HG03469 (cell line): ENCODE results near the gene MYO5A.

Source experiments
- ATAC-seq: cut with Tn5 transposase; IDR thresholded peaks from one replicate; pipeline ENCODE4 v1.9.1; 2021; ENCODE audit warnings: mild to moderate bottlenecking, moderate library complexity, moderate number of reproducible peaks; ENCODE audit not compliant: unreplicated experiment

The MYO5A gene

DNA sequence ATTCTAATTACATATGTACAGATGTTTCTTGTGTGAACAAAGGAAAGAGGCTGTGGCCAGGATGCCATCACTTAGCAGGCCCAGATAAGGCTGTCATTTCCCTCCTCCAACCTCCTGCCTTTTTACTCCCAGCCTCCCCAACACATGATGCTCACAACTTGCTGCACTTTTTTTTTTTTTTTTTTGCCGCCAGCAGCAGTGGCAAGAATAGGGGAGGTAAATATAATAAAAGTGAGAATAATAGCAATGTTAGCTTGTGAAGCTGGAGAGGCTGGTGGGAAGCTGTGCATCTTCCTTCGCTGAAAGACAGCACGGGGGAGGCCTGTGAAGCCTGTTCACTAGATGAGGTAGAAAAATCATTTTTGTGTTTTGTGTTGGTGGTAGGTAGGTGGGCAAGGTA lies 190.6 kb downstream of the MYO5A start:
- ATAC-seq, result no peak

DNA sequence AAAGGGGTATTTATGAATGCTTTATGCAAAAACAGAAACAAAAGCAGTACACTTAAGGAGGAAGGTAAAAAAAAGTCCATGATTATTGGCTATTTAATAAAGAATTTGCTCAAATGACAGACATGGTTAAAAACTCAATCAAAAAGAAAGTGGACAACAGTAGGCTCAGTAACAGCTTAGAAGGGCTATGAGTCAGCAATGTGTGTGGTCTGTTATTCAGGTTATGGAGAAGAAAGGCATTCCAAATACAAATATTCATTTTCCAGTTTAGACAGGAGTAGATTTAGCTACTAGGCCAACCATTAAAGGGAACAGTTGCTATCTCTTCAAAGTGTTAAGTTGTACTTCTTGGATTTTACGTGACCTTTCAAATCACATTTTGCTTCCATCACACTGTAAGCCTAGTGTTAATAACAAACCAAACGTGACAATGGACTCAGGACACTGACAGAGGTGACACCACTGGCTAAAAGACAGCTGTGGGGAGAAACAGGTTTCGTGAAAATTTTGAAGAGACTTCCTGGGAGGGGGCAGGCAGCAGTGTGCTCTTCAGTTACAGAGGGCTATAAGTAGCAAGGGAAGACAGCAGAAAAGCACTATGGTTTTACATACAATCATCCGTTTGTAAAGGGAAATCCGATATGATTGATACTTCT lies 191.4 kb downstream of the MYO5A start:
- no peak for ATAC-seq

DNA sequence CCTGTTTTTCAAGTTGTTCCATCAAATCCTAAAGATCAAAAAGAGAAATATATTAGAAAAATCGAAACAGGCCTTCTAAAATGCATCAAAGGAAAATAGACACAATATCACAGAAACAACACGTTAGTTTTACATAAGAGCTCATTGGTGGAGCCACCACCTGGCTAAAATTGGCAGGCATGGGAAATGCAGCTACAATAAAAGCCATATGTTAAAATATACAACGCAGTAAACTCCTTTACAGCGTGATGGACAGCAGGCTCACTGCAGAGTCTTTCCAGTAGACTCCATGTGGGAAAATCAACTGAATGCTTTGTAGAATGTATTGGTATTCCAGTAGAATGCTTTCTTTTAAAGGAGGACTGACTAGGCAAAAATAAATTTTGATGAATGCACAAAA lies 192.2 kb downstream of the MYO5A start:
- no peak for ATAC-seq

DNA sequence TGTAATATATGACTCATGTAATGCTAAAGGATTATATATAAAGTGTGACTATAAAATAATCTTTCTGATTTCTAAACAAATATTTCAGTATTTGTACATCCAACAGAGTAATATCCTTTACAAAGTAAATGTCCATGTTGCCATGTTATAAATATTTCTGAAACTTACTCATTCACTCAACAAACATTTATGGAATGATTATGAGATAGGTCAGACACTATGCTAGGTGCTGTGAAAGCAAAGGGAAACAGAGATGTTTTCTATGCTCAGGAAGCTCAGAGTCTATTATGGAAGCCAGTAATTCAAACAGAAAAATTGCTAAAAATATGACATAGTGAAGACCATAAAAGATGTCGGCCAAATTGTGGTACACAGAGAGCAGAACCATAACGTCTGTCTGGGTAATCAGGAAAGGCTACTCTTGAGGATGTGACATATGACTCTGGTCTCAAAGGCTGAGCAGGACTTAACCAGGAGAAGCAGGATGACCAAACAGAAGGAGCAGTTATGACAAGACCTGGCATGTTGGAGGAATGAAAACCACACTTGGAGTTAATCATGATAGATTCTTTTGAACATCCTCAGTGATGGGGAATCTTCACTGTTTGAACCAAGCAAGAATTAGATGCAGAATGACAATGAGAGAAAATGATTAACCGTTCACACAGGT lies 194.1 kb downstream of the MYO5A start:
- ATAC-seq, result no peak

DNA sequence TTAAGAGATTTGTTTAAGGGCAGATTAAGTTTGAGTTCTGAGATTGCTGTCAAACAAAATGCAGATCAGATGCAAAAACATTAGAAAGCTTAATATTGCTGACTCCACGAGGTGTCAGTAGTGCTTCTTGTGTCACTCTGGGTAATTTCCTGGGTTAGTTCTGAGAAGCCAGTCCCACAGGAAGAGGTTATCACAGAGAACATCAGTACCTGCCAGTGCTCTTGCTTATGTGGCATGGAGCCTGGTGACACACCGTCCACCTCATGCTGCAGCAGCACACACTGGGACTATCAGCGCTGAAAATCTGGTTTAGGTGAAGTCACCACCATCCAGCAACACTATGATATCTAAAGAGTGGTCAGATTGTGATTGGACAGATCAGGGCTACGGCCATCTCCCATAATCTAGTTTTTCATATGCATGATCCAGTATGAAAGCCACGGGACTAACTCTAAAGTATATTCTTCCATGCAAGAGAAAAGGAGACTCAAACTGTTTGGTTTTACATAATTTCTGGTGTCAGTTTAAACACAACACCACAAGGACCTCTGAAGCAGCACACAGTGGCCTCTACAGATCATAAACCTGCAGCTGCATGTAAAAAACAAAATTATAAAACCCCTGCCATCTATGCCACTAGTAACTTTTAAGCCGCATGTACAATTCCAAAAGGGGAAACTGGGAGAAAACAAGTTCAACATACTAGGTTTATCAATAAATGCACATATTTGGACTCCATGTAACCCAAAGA lies 197.0 kb downstream of the MYO5A start:
- ATAC-seq, result peak; percentile 74

DNA sequence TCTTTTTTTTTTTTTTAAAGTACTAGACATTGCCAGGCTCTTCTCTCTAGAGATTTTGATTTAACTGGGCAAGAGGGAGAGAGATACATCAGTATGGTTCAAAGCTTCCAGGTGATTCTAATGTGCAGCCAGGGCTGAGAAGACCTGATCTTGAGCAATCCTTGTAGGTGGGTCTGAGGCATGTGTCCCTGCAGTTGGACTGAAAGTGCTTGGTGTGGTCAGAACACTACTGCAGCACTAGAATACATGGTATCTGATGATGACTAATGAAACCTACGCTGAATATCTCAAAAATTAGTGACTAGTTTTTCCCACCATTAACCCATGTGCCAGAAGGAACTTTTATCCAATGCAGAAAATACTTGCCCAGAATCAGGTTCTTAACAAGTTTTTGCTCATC lies 198.7 kb downstream of the MYO5A start:
- no peak for ATAC-seq

DNA sequence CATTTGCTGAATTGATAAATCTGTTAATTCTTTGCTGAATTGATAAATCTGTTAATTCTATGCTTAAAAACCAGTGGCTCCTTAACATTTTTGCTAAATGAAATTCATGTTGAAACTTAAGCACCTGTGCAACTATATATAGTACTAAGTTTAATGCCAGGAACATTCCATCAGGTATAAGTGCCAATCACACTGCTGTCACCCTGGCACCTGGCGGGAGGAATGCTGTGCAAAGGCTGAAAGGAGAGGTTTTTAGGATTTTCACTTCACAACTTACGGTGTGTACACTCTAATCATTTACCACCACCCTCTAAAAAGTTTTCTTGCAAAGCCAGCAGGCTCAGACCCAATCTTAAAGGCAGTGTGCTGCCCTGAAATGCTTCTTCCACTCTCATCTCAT lies 199.5 kb downstream of the MYO5A start:
- no peak for ATAC-seq

DNA sequence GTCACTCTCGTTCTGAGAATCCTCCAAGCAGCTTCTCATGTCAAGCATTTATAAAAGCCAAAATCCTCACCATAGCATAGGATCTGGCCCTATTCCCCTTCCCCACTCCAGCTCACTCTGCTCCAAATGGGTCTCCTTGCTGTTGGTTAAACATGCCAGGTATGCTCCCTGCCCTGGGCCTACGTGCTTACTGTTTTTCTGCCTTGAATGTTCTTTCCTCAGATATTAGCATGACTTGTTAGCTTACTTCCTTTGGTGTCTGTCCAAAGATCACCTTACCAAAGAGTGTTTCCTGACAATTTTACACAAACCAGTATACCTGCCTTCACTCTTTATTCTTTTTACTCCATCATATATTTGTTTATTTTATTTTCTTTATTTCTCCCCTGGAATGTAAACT lies 200.0 kb downstream of the MYO5A start:
- ATAC-seq, result no peak

DNA sequence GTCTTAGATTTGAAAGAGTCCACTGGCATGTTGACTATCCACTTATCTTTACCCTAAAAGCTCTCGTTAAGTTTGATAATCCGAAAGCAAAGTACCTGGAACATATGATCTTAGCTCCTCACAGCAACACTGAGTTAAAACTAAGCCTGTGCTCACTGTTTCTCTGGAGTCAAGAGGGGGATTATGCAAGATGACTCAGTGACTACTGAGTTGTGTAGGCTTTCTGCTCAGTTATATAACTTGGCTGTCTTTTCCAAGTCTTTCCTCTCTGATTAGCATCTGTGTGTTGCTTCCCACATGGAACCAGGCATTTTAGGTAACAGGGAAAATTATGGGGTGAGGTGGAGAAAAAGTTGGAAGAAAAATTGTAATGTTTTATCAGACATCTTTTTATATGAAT lies 201.9 kb downstream of the MYO5A start:
- no peak for ATAC-seq

DNA sequence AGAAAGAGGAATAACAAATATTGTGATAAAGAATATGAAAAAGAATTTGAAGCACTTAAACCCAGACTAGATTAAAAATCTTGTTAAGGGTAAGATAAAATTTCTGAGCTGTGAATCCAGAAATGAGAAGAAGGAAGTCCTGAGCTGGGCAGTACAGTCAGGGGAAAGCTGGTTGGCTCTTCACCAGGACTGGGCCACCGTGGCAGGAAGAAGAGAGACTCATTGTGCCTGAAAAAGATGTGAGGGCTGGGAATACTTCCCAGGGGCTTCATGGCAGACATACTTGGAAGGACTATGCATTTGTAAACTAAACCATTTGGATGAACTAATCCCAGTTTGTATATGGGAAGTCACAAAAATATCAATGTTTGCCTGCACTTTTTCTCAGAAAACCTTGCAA lies 204.6 kb downstream of the MYO5A start:
- no peak for ATAC-seq

DNA sequence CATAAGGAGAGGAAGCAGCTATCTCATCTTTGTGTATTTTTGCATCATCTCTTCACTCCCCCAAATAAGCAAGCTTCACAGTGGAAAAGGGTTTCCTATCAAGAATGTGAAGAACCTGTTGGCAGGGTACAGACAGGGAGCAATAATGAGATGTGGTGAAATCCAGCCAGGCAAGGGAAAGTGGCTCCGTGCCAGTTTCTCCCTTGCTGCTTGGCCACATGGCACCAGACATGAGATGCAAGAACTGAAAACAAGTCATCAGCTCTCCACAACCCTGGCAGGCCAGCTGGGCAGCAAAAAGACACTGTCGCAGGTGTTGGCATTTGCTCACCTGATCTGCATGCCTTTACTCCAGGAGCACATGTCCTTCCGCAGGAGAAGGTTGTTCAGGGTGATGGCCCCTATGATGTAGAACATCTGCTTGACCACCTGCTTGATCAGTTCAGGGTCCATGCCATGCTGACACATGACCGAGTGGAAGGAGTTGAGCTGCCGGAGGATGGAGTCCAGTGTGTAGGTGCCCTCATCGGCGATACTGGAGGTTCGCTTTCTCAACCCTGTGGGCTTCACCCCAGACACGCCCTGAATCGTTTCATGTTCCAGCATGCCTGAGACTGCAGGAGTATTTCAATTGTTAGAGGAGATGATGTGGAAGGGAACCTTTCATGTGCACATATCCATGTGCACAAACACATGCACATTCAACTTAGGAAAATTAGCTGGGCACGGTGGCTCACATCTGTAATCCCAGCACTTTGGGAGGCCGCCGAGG lies 209.8 kb downstream of the MYO5A start:
- no peak for ATAC-seq

DNA sequence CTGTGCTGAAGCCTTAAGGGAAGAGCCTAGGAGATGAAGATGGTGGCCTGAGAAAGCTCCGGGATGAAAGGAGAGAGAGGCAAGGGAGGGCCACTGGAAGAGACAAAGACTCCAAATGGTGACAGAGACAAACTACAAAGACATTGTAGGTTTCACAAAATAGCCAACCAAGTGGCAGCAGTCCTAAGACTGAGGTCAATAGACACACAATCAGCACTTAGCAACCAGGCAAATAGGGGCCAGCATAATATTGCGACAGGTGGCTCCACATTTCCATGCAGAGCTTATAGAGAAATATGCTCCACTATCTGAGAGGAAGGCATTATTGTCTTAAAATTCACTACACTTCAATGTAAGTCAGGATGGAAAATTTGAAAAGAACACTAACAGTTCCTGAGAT lies 211.0 kb downstream of the MYO5A start:
- no peak for ATAC-seq

DNA sequence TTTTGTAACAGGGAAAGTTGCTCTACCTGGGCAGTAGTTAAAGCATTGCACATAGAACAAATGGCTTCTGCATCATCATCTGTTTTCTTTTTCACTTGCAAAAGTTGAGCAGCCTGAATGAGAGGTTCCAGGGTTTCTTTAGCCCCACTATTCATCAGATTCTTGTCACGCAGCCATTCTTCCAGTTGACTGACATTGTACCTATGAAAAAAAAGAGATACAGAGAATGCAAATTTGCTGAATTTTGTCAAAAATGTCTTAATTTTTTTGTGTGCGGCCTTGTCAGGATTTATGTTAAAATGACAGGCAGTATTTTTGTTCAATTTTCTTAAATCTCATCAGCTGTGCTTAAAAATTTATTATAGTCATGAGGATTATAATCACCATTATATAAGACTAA lies 211.7 kb downstream of the MYO5A start:
- ATAC-seq, result no peak

DNA sequence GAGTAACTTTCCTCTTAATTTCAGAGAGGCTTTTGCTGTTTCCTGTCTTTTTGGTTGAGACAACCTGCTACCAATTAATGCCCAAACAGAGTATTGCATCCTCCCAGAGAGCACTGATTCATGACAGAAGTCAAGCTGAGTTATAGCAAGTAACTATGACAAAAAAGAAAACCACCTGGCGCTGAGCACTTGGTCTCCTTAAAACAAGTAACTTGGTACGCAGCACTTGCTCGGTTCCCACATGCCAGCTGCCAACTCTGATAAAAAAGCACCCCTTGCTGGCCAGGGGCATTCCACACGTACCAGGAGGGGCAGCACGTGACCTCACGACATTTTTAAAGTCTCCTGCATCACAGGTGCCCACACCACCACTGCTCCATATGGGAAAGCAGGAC lies 219.5 kb downstream of the MYO5A start:
- peak; percentile 57 for ATAC-seq

DNA sequence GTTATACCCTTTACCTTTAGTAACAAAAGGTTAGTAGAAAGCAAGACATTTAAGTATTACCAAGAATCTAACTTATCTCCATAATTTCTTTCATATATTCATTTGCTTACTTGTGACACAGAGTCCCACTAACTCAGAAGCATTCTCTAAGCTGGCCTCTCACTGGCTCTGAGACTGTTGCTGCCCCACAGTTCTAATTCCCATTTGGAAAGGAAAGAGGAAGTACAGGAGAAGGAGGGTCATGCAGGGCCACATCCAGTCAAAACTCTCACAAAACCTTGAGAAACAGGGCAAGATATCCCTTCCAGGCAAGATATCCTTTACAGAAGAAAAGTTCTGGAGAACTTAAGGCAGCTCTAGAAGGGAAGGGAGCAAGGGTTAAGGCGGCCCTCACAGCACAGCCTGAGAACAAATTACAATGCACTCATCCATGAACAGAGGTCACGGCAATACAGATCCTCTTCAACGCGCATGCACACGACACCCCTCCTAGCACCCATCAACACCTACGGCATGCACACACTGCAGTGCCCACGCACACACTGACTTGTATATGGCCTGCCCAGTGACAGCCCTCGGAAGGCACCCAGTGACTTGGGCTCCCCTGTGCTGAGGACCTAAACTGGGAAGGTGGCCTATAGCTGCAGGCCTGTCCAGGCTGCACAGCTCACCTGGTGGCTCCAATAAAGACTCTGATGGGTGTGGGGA lies 220.1 kb downstream of the MYO5A start:
- peak; percentile 63 for ATAC-seq

DNA sequence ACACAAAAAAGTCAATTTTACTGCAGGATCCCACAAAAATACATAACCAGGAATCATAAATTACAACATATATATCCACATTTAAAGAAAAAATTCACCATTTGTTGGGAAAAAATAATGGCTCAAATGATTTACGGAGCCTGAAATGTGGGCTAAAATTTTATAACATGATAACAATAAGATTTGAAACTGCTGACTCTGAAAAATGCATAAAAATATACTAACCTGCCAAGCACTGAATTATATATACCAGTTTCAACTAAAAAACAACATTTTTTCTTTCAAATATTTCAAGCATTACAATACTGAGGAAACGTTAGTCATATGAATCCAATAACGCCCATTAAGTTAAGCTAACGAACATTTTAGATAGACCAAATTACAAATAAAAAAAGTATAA lies 220.8 kb downstream of the MYO5A start:
- ATAC-seq, result no peak

DNA sequence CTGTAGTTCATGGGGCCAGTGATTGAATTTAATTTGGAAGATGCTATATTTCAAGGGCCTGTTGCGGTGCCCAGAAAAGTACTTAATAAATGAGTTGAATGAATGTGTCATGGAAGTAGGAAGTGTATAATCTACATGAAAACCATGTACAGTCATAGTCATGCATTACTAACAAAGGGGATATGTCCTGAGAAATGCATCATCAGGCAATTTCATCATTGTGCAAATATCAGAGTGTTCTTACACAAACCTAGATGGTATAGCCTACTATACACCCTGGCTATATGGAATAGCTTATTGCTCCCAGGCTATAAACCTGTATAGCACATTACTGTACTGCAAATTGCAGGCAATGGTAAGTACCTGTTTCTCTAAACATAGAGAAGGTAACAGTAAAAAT lies 222.4 kb downstream of the MYO5A start:
- ATAC-seq, result no peak

DNA sequence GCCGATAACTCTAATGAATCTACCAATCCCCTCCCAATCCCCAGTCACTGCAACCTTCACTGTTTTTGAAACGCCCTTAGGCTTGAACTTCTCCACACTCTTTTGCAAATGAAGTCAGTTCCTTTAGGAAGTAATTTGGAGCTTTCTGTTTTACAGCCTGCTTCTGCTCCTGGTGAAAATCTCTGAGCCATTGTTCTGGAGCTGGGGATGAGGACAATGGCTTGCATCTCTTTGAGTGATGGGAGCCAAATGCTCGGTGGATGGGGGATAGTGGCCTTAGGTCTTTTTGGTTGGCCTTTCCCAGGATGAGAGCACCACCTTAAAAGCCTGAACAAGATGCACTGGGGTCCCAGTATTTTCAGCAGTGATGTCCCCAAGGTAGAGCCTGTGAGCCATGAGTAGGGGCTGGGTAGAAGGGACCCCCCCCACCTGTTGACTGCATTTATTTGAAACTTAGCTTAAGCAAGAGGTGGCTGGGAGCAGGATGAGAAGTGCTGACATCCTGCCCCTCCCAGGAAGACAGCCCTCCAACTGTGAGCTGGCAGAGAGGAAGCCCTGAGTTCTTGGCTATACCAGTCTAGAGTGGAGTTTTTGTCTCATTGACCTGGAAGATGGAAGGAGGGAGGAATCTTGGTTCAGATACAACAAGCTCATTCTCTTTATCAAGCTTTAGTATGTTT lies 225.4 kb downstream of the MYO5A start:
- ATAC-seq, result no peak

DNA sequence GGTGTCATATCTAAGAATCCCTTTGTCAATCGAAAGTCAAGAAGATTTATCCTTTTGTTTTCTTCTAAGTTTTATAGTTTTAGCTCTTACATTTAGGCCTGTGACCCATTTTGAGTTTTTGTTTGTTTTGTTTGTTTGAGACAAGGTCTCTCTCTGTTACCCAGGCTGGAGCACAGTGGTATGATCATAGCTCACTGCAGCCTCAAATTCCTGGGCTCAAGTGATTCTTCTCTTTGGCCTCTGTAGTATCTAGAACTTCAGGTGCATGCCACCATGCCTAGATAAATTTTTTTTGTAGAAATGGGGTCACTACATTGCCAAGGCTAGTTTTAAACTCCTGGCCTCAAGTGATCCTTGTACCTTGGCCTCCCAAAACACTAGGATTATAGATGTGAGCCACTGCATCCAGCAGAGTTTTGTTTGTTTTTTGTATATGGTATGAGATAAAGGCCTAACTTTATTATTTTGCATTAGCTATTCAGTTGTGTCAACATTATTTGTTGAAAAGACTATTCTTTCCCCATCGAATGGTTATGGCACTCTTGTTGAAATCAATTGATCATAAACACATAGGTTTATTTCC lies 227.3 kb downstream of the MYO5A start:
- ATAC-seq, result no peak

DNA sequence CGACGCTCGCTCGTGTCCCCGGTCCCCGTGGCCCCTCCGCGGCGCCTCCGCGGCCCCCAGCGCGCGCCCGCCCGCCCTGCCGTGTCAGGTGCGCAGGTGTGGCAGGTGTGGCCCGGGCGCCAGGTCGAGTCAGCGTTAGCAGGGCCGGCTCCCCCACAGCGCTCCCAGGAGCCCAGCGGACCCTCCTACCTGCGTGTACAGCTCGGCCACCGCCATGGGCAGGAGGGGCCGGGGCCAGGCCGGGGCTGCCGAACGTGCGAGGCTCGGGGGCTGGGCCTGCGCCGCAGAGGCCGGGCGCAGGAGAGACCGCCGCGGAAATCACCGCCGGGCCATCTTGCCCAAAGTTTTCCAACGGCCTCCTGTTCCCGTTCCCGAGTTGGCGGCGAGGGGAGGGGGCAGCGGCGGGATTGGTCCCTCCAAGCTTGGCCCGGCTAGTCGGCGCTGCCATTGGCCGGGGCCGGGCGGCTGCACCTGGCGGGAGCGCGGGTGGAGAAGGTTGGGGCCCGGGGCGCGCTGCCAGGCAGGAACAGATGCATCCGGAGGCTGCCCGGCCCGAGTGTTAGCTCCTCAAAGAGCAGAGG lies 233.2 kb downstream of the MYO5A start, which contains the start of gene MYO5C:
MYO5C (minus strand) TSS at position 384 of the 581 bp plus-strand sequence; CDS start at position 216, 168 bp downstream.
- no peak for ATAC-seq
